Effector memory CD8-positive, alpha-beta T cell (primary cell): ENCODE data around the gene METTL8.
"Not testable (repeated sequence)": the region's sequence is repeated elsewhere in the genome, so short reads cannot be mapped to it uniquely, and the experiment has no call there.

ENCODE experiments used
- ATAC-seq: fragments of 150-1000 bp; cut with Tn5 transposase; replicated peaks from 2 replicates; pipeline ENCODE4 v1.10.0; 2021; ENCODE audit warnings: mild to moderate bottlenecking, moderate library complexity
- DNase-seq, 3 experiments: peaks; one replicate each; pipeline ENCODE4 v3.0.0; 2021
- H3K27ac Mint-ChIP-seq, 2 donors: one replicate each; pipeline ENCODE4 v1.8.0; 2022; ENCODE audit warnings: mild to moderate bottlenecking in 2 of 2, mixed read lengths in 2 of 2, moderate library complexity in 2 of 2
- H3K27me3 Mint-ChIP-seq, 2 donors: one replicate each; pipeline ENCODE4 v1.8.0; 2022; ENCODE audit warnings: mixed read lengths in 2 of 2
- H3K36me3 Mint-ChIP-seq: one replicate; pipeline ENCODE4 v1.8.0; 2022; ENCODE audit warnings: mild to moderate bottlenecking, moderate library complexity, mixed read lengths; ENCODE audit not compliant: insufficient read depth
- H3K4me1 Mint-ChIP-seq, 2 donors: one replicate each; pipeline ENCODE4 v1.8.0; 2022; ENCODE audit warnings: low read depth in 2 of 2, mixed read lengths in 2 of 2
- H3K4me3 Mint-ChIP-seq, 2 donors: one replicate each; pipeline ENCODE4 v1.8.0; 2022; ENCODE audit warnings: mild to moderate bottlenecking in 2 of 2, mixed read lengths in 2 of 2, moderate library complexity in 2 of 2
- H3K9me3 Mint-ChIP-seq, 2 donors: one replicate each; pipeline ENCODE4 v1.8.0; 2022; ENCODE audit warnings: mixed read lengths in 2 of 2

Gene METTL8

DNA sequence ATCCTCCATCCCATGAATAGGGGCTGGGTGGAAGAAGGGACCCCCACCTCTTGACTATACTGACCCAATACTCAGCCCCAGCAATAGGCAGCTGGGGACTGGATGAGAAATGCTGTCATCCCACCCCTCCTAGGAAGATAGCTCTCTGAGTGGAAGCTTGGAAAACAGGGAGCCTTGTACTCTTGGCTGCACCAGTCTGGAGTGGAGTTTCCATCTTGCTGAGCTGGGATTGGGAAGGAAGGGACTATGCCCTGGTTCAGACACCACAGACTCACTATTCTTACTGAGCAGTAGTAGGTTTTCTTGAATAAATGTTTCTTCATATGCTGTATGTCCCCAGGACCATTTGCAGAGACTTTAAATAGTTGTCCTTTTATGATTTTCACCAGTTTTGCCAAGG lies 7.7 kb upstream of the METTL8 start:
- H3K4me3 Mint-ChIP-seq = no peak overlapping the region
- peaks cover 0 to 26% of the 10 kb centered on the region in 2 donors for H3K4me1 Mint-ChIP-seq
- peaks cover 86% of the 10 kb centered on the region for H3K36me3 Mint-ChIP-seq
- no peak for ATAC-seq
- DNase-seq = no peak
- H3K27me3 Mint-ChIP-seq = no peaks in the 10 kb centered on the region
- H3K9me3 Mint-ChIP-seq = no peaks in the 10 kb centered on the region
- no peak overlapping the region for H3K27ac Mint-ChIP-seq

DNA sequence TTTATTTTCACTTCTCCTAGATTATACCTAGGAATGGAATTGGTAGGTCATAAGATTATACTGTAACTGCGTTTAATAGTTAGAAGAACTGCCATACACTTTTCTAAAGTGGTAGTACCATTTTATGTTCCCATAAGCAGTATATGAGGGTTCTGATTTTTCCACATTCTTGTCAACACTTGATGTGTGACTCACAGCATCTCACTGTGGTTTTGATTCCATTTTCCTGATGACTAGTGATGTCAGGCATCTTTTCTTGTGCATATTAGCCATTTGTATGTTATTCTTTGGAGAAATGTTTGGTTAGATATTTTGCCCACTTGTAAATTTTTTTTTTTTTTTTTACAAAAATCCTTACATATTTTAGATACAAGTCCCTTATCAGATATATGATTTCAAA lies 2.5 kb upstream of the METTL8 start:
- Mint-ChIP-seq H3K4me1 (peaks cover 15 to 49% of the 10 kb centered on the region in 2 donors), H3K4me3 (no peak overlapping the region), H3K9me3 (no peaks in the 10 kb centered on the region), H3K27ac (no peak overlapping the region), H3K36me3 (peaks cover 60% of the 10 kb centered on the region), H3K27me3 (no peaks in the 10 kb centered on the region)
- ATAC-seq = no peak
- no peak for DNase-seq

DNA sequence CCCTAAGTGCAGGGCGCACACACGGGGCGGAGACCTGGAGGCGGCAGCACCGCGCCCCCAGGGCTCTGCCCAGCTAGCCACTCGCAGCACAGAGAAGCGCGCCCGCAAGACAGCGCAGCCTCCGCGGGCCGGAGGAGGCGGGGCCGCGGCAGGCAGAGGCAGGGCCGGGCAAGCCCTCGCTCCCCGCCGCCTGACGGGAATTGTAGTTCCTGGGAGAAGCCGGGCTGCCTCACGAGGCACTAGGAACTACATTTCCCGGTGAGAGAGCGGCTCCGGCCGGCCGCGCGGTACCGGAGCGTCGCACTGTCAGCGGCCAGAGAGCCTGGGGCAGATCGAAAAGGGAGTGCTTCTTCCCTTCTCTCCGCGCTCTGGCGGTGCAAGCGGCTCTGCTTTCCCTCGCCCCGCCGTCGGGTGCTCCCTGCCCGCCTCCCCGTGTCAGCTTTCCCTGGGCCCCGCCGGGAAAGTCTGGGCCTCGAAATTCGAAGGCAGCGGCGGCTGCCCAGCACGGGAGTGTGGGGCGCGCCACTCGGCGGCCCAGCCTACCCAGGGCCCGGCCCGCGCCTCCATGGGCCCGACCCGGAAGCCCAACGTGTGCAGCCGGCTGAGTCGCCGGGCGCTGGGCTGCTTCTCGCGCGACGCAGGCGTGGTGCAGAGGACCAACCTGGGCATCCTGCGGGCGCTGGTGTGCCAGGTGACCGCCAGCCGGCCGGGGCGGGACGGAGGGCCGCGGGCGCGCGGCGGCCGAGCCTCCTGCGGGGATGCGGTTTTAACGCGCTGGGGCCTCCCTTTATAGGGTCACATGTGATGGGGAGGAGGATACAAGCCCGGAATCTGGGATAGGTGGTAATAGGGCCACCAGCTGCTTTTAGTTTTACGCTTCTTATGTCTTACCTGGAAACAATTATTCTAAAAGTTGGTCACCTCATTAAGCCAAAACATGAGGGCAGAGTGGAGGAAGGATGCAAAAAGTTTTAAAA lies 511 bp upstream of the METTL8 start, which contains the start of gene DCAF17:
Gene DCAF17, plus strand, starts transcription at position 214 of the 977 bp plus-strand sequence. Its CDS starts 352 bp downstream, at position 566.
- Mint-ChIP-seq H3K36me3 (peaks cover 44% of the 10 kb centered on the region), H3K9me3 (no peaks in the 10 kb centered on the region), H3K27ac (peak within 1 kb of the TSS; percentile 86 to 94), H3K27me3 (no peaks in the 10 kb centered on the region), H3K4me1 (peaks cover 15 to 40% of the 10 kb centered on the region in 2 donors), H3K4me3 (peak within 1 kb of the TSS; percentile 87 to 91)
- DNase-seq = peak; percentile 90 to 93 (median 93)
- peak; percentile 88 for ATAC-seq

DNA sequence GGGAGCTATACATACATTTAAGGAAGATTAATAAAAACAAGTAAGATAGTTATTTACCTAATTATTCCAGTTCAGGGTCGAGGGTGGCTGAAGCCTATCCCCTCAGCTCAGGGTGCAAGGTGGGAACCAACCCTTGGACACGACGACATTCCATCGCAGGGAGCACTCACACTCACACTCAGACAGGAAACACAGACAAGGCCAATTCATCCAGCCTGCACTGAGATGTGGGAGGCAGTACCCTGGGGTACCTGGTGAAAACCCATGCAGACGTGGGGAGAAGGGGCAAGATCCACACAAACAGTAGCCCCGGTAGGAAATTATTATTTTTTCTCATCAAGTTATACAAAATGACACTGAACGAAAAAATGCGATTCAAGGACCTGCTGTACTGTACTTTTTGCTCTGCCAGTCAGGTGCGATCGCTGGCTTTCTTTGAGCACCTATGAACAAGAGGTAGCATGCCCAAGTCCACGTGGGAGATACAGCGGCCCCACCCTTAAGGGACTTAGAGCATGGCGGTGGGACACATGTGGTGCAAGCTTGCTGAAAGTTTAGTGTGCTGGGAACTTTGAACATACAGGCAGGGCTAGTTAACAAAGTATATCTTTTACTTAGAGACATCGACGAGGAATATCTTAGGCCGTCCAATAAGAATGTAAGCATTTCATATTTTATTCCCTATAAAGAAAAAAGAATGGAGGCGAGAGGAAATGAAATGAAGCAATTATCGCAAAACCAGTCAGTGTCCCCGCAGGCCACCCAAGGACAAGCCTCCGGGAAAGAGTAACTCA lies 624 bp downstream of the METTL8 start:
- no peaks in the 10 kb centered on the region for H3K27me3 Mint-ChIP-seq
- peaks cover 34% of the 10 kb centered on the region for H3K36me3 Mint-ChIP-seq
- DNase-seq = peak in 2 of 3 experiments; percentile 13 to 21
- peaks cover 15 to 34% of the 10 kb centered on the region in 2 donors for H3K4me1 Mint-ChIP-seq
- H3K9me3 Mint-ChIP-seq = no peaks in the 10 kb centered on the region
- ATAC-seq = peak; percentile 4
- H3K4me3 Mint-ChIP-seq = peak overlapping the region; percentile 87 to 91
- H3K27ac Mint-ChIP-seq = peak overlapping the region; percentile 86 to 94

DNA sequence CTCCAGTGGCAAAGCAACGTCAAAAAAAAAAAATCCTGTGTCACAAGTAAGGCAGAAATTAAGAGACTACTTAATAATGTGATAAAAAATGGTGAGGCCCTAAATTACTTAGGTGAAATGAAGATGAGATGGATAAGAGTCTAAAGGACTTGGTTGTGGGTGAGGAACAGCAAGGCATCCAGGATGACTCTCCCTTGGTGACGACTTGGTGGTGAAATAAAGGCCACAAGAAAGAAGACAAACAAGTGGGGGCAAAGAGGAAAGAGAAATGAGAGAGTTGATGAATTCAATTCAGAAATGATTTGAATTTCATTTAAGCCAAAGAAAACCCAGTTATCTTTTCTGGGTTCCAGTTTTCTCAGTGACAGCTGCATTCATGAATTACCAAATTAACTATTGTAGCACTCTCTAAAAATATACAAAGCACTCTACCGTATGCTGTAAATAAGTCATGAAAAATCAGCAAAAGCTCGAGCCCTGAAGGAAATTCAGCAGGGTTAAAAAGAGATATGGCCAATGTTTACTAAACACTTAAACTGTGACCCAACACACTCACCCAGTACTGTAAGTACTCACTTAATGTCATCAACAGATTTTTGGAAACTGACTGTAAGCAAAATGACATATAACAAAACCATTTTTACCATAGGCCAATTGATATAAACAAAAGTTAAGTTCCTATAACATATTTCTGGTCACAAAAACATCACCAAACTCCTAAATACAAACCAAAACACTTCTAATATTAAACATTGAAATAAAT lies 1.4 kb downstream of the METTL8 start:
- H3K36me3 Mint-ChIP-seq = peaks cover 27% of the 10 kb centered on the region
- DNase-seq = no peak
- no peaks in the 10 kb centered on the region for H3K9me3 Mint-ChIP-seq

DNA sequence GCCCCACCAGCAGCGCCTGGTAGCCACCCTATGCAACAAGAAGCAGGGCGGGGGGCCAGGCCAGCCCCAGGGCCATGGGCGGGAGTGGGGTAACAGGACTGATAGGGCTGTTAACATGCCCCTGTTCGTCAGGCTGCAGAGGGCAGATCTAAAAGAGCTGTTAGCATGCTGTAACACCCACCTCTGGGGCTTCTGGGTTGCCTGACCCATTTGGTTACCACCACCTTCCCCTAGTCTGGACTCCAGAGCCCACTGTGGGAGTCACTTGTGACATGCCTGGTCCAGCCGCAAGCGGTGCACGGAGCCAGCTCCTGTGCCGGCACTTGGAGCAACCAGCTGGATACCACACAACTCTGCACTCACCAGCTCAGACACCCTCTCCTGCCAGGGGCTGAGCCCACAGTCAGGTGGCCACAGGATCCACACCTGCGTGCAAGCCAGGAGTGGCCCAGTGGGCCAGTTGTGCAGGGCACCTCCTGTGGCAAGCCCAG lies 2.1 kb downstream of the METTL8 start:
- Mint-ChIP-seq H3K4me1 (peaks cover 15 to 24% of the 10 kb centered on the region in 2 donors), H3K4me3 (peak overlapping the region in 1 of 2 donors; percentile 87), H3K27ac (no peak overlapping the region)

More for the DNA sequence above, 1.4 kb downstream of the METTL8 start:
- peaks cover 15 to 26% of the 10 kb centered on the region in 2 donors for H3K4me1 Mint-ChIP-seq
- H3K27me3 Mint-ChIP-seq = no peaks in the 10 kb centered on the region
- peak overlapping the region; percentile 86 to 94 for H3K27ac Mint-ChIP-seq
- no peak for ATAC-seq
- peak overlapping the region; percentile 87 to 91 for H3K4me3 Mint-ChIP-seq

DNA sequence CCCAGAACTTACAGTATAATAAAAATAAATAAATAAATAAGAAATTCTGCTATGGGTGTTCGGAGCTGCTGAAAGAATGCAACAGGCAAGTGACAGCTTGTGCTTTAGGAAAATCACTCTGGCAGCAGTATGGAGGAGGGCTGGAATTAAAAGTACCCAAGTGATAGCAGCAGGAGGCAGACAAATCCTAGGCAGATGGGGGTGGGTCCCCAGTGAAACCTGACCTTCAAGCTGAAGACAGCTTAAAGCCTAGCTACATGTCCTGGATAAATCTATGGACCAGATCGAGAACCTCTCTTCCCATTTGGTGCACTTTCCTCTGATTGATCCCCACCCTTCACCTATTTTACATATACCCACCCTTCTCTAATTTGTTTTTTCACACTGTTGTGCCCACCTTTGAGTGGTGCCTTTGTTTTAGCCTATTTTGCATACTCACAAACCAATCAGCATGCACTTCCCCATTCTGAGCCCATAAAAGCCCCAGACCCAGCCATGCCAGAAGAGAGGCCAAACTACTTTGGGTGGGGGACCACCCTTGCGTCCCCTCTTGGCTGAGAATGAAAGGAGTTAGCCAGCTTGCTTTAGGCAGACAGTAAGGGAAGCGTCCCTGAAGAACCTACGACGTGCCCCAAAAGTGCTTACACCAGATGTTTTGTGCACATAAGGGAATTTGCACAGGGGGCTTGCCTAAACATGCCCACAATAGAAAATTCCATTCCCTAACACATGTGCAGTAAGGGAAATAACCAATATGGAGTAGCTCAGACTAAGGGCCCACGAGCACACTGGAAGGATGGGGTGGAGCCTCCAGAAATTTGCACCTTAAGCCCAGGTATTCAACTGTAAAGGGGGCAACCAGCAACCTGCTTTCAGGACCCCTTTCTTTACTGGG lies 3.0 kb downstream of the METTL8 start:
- DNase-seq (no peak), ATAC-seq (no peak)
- Mint-ChIP-seq H3K4me1 (peaks cover 15 to 24% of the 10 kb centered on the region in 2 donors), H3K36me3 (peaks cover 14% of the 10 kb centered on the region), H3K9me3 (no peaks in the 10 kb centered on the region), H3K27ac (no peak overlapping the region), H3K27me3 (no peaks in the 10 kb centered on the region), H3K4me3 (no peak overlapping the region)

More for the DNA sequence above, 2.1 kb downstream of the METTL8 start:
- ATAC-seq = no peak
- Mint-ChIP-seq H3K36me3 (peaks cover 20% of the 10 kb centered on the region), H3K27me3 (no peaks in the 10 kb centered on the region), H3K9me3 (no peaks in the 10 kb centered on the region)
- no peak for DNase-seq

DNA sequence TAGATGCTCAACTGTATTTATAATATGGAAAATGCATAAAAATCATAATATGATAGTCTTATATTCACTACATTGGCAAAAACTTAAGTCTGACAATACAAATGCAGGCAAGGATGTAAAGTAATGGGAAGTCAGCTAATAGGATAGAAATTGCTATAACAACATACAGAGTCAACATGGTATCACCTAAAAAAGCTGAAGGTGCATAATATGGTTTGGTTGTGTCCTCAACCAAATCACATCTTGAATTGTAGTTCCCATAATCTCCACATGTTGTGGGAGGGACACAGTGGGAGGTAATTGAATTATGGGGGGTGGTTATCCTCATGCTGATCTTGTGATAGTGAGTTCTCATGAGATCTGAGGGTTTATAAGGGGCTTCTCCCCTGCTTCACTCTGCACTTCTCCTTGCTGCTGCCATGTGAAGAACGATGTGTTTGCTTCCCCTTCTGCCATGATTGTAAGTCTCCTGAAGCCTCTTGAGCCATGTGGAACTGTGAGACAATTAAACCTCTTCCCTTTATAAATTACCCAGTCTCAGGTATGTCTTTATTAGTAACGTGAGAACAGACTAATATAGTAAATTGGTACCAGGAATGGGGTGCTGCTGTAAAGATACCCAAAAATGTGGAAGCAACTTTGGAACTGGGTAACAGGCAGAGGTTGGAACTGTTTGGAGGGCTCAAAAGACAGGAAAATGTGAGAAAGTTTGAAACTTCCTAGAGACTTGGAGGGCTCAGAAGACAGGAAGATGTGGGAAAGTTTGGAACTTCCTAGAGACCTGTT lies 10.9 kb downstream of the METTL8 start:
- H3K4me3 Mint-ChIP-seq, H3K9me3 Mint-ChIP-seq, H3K27ac Mint-ChIP-seq, DNase-seq, ATAC-seq, H3K36me3 Mint-ChIP-seq, H3K27me3 Mint-ChIP-seq, H3K4me1 Mint-ChIP-seq: not testable (repeated sequence)

DNA sequence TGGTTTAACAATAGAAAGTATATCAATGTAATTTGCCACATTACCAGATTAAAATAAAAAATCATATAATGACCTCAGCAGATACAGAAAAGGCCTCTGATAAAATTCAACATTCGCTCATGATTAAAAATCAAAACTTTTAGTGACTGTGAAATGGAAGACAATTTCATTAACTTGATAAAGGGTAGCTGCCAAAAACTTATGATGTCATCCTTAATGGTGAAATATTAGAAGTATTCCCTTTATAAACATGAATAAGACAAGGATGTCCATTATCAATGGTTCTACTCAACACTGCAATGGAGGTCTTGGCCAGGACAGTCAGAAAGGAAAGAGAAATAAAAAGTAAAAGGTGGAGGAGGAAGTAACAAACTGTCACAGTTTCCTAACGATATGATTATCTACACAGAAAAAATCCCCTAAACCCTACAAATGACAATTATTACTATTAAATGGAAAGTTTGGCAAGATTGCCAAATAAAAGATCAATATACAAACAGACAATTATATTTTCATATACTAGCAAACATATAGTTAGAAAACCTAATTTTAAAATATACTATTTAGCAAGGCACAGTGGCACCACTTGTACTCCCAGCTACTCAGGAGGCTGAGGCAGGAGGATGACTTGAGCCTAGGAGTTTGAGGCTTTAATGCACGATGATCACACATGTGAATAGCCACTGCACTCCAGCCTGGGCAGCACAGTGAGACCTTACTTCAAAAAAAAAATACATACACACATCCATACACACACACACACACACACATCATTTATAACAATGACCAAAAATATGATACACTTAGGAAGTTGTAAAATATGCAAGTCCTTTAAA lies 12.8 kb downstream of the METTL8 start:
- DNase-seq (no peak), ATAC-seq (no peak)
- Mint-ChIP-seq H3K27ac (peak overlapping the region in 1 of 2 donors; percentile 65), H3K36me3 (no peaks in the 10 kb centered on the region), H3K4me1 (peaks cover 3 to 7% of the 10 kb centered on the region in 2 donors), H3K4me3 (no peak overlapping the region), H3K27me3 (no peaks in the 10 kb centered on the region), H3K9me3 (no peaks in the 10 kb centered on the region)

DNA sequence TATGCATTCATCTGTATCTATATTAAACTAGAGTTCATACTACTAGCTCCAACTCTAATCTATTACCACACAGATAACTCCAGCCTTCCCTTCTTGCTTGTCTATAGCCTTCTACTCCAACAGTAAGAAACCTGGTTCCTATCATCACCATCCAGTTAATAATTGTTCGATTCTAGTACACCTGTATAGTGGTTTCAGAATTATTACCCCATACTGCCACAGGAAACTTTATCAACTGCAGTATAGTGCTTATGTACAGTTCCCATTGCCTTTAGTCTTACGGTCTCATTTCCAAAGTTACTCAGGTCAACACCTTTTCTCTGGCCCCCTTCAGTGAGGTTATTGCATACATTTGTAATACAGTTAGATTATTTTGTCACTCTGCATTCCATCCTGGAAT lies 14.5 kb downstream of the METTL8 start:
- Mint-ChIP-seq H3K27ac (no peak overlapping the region), H3K36me3 (no peaks in the 10 kb centered on the region)
- ATAC-seq = no peak

More for the DNA sequence above, 14.5 kb downstream of the METTL8 start:
- H3K27me3 Mint-ChIP-seq = no peaks in the 10 kb centered on the region
- DNase-seq = no peak
- no peaks in the 10 kb centered on the region for H3K9me3 Mint-ChIP-seq
- H3K4me3 Mint-ChIP-seq = no peak overlapping the region
- H3K4me1 Mint-ChIP-seq = peaks cover 4 to 11% of the 10 kb centered on the region in 2 donors
